ENCODE data around the gene BMP3. TPM values are rescaled to one million over a fixed set of nuclear protein-coding genes. Genes with fewer than 3 reads are reported as not detected.
A peak's percentile ranks its signal among the peaks of the same experiment; 100 is the strongest.

The BMP3 gene
- polyA plus RNA-seq, 4 donors: 15.9 to 24.1 (median 18.3) TPM

GRCh38 chr4:81040012-81040659 is 9.6 kb downstream of the BMP3 start:
- no peak for DNase-seq (ENCODE audit: low read depth in 4 of 4, low spot score in 3 of 4)

DNA sequence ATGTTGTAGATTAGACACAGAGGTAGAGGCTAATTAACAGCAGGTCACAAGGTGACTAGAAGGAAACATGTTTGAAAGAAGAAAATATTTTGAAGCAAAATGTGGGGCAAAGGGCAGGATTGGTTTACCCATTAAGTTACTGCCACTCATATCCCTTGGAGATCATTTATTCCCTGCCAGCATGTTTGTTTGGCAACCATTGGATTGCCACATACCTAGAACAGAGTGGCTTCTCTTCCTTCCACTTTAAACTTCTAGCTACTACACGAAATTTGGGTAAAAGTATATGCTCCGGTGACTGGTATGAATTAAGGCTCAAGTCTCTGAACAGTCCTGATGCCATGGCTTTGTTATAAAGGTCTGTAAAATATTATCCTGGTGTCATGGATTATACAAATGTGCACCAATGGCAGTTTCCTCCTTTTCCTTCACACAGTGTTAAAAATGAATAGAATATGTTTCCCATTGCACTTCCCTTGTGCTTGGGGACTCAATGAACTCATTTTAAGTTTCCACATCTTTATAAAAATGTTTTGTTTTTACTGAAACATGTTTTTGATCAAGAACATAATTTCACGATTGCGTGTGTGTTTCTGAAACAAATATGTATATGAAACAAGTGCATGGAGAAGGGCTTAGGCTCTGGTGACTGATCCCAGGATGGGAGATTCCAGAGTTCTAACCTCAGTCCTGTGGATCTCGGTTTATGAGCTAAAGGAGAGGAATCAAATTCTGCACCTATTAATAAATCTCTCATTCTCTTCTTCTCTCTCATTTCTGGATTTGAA is 12.3 kb downstream of the BMP3 start:
- no peak for DNase-seq (ENCODE audit: low read depth in 4 of 4, low spot score in 3 of 4)

DNA sequence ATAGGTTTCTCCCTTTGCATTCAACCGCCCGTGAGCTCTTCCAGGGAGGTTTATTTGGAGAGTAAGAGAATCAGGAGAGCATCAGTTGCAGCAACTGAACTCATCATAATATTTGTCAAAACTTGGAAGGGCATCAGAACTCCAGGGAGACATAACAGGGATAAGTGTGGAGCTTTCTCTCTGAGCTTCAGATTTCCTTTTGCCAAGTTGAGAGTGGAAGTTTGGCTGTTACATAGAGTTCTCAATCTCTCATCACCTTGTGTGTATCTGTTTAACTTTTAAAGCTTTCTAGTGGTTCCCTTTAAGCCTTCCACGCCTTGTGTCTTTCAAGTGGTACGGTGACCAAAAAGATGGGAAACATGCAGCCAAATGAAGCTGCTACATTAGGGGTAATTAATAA is 18.8 kb downstream of the BMP3 start:
- no peak for DNase-seq (ENCODE audit: low read depth in 4 of 4, low spot score in 3 of 4)

DNA sequence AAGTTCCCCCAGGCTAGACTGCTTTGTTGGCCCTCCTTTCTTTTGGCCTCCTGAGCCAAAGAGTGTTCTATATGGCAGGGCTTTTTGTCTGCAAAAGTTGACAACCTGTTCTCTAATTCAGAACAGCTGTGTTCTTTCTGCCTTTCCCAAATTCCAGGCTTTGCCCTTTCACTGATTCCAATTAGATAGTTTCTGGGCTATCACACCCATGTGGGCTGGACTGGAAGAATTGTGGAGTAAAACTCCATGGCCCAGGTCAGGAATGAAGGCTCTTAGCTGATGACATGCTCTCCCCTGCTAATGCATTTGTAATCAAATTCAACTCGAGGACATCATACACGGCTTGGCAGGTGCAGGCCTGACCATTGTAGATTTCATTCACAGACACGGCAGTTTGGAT is 19.4 kb downstream of the BMP3 start:
- no peak for DNase-seq (ENCODE audit: low read depth in 4 of 4, low spot score in 3 of 4)

GRCh38 chr4:81052119-81053068 is 21.9 kb downstream of the BMP3 start:
- DNase-seq (ENCODE audit: low read depth in 4 of 4, low spot score in 3 of 4): peak in 3 of 4 donors; percentile 63 to 70 (median 63)

GRCh38 chr4:81058621-81059020 is 28.1 kb downstream of the BMP3 start:
- no peak for DNase-seq (ENCODE audit: low read depth in 4 of 4, low spot score in 3 of 4)

- no peak for DNase-seq (ENCODE audit: low read depth in 4 of 4, low spot score in 3 of 4)
Measured at GRCh38 chr4:81060587-81061343, 30.3 kb downstream of the BMP3 start.

DNA sequence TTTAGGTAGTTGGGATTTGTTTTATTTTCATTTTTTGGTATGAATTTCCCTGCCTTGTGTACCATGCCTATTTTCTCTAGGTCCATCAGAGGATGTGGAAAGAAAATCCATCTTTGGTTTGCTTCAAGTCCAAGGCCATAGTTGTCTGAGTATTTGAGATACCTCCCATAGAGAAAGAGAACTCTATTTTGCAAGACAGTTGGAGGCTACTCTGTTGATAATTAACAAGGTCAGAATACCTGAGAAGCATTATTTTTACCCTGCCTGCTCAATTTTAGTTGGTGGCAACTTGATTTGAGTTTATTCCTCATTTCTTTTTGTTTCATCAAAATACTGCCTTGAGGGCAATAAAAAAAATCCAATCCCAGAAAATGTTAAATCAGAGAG is 30.8 kb downstream of the BMP3 start:
- no peak for DNase-seq (ENCODE audit: low read depth in 4 of 4, low spot score in 3 of 4)

- DNase-seq (ENCODE audit: low read depth in 4 of 4, low spot score in 3 of 4): no peak
Measured at GRCh38 chr4:81062001-81062400, 31.5 kb downstream of the BMP3 start.

DNA sequence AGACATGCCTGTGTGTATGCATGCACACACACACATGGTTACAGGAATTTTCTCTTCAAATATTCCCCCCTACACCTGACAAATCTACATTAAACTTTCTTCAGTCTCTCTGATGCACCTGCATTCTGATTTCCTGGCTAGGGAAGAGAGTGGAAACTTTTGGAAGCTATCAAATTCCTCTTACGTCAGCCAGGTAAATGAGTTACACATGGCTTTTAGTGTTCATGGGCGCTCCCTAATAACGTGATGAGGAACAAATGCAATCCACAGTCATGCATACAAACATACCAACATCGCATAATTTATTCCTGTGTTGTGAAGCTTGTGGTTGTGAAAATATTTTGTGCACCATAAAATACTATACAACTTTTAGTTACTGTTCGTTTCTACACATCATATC is 34.9 kb downstream of the BMP3 start:
- no peak for DNase-seq (ENCODE audit: low read depth in 4 of 4, low spot score in 3 of 4)

DNA sequence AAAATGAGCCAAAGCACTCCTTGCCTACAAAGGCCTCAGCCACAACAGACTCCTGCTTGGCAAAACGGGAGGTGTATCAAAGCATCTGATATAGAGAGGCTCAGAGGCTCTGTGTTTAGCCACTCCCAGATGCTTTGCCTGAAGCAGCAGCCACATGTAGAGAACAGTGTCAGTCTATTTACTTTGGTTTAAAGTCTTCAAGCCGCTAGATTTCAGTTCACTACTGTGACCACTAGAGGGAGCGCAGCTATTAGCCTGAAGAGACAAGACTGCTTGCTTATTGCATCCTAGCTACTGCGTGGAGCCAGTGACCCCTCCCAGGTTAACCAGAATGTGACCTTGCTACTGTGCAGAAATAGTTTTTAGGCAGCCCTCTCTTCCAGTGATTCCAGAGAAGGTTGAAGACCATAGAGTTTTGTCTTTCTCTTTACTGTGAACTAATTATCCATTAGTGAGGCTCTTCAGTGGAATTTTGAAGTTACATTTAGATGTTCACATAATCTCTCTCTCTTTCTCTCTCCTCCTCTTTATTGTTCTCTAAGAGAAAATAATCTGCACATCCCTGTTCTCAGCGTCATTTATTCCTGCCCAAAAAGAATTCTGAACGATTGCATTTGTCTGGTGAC is 39.3 kb downstream of the BMP3 start:
- peak; percentile 70 to 83 (median 80) for DNase-seq (ENCODE audit: low read depth in 4 of 4, low spot score in 3 of 4)

GRCh38 chr4:81071013-81071412 is 40.5 kb downstream of the BMP3 start:
- DNase-seq (ENCODE audit: low read depth in 4 of 4, low spot score in 3 of 4): no peak

GRCh38 chr4:81081156-81081555 is 50.6 kb downstream of the BMP3 start:
- no peak for DNase-seq (ENCODE audit: low read depth in 4 of 4, low spot score in 3 of 4)

- no peak for DNase-seq (ENCODE audit: low read depth in 4 of 4, low spot score in 3 of 4)
Measured at GRCh38 chr4:81084029-81084428, 53.5 kb downstream of the BMP3 start.

DNA sequence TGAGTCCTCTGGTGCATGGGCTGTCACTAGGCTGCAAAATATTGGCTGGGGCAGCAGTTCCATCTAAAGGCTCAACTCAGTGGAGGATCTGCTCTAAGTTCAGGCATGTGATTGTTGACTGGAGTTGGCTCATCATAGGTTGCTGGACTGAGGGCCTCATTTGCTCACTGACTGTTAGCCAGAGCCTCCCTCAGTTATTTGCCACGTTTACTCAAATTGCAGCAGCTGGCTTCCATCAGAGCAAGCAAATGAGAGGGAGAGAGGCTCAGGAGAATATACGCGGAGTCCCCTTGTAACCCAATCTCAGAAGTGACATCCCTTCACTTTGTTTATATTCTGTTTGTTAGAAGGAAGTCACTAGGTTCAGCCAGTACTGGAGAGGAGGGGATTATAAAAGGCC is 54.1 kb downstream of the BMP3 start:
- peak; percentile 14 to 52 (median 34) for DNase-seq (ENCODE audit: low read depth in 4 of 4, low spot score in 3 of 4)

DNA sequence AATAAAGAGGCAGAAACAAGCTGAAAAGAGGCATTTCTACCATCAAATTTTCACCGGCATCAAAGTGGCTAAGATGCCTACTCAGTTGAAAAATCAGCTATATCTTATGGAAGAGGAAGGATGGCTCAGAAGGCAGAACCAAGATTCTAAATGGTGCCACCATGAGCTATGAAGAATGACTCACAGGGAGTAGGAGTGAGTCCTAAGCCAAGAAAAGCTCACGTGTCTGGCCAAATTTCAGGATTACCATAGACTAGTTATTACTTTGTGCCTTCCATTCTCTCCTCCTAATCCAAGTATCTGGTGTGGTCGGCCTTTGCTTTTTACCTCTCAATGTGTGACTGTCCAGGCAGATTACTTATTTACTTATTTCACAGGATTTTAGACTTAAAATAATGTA is 54.8 kb downstream of the BMP3 start:
- no peak for DNase-seq (ENCODE audit: low read depth in 4 of 4, low spot score in 3 of 4)

DNA sequence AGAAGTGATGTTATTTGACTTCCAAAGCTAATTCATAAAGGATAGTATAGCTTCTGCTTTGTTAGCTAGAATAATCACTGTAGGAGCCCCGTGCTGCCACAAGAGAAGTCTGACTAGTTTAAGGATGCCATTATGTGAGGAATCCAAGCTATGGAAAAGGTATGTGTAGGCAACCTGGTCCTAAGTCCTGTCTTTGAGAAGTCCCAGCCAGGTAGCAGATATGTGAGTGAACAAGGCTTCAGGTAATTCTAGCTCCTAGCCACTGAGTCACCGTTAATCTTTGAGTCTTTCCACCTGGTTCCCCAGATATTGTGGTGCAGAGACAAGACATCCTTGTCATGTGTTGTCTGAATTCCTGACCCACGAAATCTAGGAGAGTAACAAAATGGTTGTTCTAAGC is 55.5 kb downstream of the BMP3 start:
- no peak for DNase-seq (ENCODE audit: low read depth in 4 of 4, low spot score in 3 of 4)

GRCh38 chr4:81093720-81094401 is 63.4 kb downstream of the BMP3 start:
- DNase-seq (ENCODE audit: low read depth in 4 of 4, low spot score in 3 of 4): no peak

DNA sequence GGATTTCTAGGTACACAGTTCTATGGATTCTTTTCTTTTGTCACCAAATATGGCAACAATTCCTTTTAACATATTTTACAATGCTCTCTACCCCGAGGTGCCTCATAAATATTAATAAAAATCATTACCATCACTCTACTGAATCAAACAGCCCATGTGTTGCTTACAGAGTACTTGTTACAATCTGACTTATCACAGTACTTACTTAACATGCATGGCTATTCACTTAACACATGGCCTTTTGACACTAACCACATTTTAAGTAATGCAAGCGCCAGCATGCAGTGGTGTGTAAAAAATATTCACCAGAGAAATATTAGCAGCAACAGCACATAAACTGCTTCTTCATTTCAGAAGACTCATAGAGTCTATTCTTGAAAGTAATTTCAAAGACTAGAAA is 64.9 kb downstream of the BMP3 start:
- DNase-seq (ENCODE audit: low read depth in 4 of 4, low spot score in 3 of 4): no peak

Data from right renal pelvis (tissue), 4 donors.